Upper lobe of left lung (tissue), 4 donors: ENCODE measurements around the gene SORBS2.

ENCODE experiments used
- POLR2AphosphoS5 ChIP-seq, 2 donors: sonication (generic); formaldehyde crosslinking; IDR thresholded peaks; one replicate each; pipeline ENCODE4 v1.5.1; 2017; ENCODE audit warnings: antibody characterized with exemption in 2 of 2
- TF ChIP-seq, protein P1 (sequence below), 6 experiments: fragments of 450-650 bp in 4 of 6; fragments of 200-600 bp in 2 of 6; sonication (generic) in 2 of 6; IDR thresholded peaks; one replicate each; pipeline ENCODE4 v1.5.1; 2016 to 2019; ENCODE audit warnings: antibody characterized with exemption in 6 of 6

DNA sequence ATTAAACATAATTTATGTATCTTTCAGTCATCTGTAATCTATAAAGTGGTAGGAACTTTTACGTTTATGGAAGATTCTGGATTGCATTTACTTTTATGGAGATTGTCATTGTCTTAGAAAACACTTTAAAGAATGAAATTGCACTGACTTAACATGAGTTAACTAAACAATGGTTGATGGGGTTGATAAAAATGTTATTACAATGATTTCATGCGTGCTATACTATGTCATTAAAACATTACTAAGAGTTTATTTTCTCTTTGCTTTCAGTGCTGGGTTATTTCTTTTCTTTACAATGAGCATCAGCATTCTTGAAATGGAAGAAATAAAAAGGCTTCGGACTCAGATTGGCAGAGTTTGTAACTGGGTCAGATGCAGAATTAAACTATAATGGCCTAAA, 209.6 kb downstream of the SORBS2 start:
- TF ChIP-seq, protein P1, sequence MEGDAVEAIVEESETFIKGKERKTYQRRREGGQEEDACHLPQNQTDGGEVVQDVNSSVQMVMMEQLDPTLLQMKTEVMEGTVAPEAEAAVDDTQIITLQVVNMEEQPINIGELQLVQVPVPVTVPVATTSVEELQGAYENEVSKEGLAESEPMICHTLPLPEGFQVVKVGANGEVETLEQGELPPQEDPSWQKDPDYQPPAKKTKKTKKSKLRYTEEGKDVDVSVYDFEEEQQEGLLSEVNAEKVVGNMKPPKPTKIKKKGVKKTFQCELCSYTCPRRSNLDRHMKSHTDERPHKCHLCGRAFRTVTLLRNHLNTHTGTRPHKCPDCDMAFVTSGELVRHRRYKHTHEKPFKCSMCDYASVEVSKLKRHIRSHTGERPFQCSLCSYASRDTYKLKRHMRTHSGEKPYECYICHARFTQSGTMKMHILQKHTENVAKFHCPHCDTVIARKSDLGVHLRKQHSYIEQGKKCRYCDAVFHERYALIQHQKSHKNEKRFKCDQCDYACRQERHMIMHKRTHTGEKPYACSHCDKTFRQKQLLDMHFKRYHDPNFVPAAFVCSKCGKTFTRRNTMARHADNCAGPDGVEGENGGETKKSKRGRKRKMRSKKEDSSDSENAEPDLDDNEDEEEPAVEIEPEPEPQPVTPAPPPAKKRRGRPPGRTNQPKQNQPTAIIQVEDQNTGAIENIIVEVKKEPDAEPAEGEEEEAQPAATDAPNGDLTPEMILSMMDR (IDR thresholded peaks at IDR 0.05): no peak
- TF ChIP-seq POLR2AphosphoS5 (IDR thresholded peaks at IDR 0.05): no peak
